Measurements from ENCODE around the gene BRD3.

BRD3 gene

DNA sequence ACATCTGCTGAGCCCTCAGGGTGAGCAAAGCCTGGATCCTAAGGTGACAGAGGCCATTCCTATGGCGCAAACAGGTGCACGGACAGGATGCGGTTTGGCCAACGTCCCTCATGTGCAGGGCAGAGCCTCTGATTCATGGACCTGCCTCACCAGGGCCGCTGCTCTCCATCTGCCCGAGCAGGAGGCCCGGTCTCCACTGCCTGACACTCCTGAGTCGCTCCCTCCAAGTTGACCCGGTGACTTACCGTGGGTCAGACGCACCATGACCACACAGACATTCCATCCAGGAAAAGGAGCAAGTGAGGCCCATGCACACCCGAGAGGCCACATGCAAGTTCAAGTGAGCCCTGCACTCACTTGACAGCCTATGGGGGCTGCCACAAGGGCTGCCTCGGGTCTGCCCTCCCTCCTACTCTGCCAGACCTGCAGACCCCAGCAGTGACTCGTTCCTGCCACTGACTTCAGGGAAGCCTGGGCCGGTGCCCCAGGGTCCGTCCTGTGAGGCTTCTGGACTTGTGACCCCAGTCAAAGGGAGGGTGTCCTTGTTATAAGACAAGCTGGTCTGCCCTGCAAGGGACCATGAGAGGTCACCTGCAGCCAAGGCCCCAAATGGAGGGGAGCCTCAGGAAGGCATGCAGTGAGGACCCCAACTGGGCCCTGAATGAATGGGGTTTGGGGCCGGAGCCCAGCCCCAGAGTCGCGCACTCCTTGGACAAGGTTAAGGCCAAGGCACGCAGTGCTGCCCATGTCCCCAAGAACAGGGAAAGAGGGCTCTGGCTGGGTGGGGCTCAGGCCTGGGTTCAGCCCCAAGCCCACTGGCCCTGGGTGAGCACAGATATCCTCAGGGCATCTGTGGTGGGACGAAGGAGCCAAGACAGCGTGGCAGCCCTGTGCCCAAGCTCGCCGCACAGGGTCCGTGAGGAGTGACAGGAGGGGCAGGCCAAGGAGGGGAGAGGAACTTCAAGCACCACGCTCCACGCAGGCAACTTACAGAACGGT lies 32.5 kb downstream of the BRD3 start:
- DNase-seq: no peak

DNA sequence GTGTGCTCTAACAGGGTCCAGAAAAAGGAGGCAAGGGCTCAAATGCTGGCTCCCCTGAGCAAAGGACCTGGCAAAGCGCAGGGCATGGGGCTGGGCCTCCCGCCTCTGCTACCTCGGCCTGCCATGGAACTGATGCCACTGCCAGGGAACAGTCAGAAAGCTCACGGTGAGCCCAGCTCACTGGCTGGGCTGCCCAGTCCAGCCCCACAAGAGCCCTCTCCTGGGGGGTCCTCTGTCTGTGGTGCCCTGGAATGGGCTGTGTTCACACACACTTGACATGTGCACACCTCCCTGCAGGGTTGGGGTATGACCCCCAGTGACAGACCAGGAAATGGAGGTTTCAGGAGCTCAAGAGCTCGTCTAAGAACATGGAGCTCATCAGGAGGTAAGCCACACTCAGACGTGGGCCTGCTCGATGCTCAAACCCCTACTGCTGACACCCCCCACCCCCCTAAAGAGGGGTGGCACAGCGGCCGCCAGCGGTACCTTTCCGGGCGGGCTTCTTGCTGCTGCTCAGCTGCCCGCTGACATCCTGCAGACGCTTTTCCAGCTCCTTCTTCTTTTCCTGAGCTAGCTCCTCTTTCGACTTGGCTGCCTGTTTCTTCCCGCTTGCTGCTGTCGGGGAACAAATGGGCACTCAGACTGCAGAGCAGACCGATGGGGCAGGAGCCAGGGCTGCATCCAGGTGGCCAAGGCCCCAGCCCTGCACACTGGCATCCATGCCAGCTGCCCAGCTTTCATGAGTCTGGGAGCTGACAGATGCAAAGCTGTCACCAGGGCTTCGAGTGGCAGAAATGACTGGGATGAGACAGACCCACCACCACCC lies 33.4 kb downstream of the BRD3 start:
- no peak for DNase-seq

DNA sequence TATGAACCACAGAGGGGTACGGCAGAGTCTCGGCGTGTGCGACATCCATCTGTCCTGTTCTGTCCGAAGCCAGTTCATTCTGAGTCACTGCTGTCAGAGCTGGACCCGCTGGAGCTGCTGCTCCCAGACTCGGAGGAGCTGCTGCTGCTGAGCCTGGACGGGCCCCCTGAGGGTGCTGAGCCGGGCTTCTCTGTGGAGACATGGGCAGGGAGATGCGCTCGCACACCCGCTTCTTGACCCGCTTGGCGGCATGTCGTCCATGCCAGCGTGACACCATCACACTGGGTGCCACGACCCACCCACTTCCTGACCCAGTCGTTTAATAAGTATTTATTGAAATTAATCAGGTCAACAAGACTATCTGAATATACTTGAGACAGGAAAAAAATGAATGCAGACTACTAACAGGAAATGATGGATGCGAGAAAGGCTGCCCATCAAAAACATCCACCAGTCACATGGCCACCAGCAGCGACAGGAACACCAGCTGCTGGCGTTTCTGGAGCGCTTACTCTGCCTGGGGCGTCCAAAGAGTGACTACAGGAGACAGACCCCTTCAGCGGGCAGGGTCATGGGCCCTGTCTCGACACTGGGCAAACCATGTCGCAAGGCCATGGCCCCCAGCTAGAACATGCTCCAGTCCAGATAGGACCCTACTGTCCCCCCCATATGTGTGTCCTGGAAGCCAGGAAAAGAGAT lies 34.2 kb downstream of the BRD3 start:
- DNase-seq: no peak

DNA sequence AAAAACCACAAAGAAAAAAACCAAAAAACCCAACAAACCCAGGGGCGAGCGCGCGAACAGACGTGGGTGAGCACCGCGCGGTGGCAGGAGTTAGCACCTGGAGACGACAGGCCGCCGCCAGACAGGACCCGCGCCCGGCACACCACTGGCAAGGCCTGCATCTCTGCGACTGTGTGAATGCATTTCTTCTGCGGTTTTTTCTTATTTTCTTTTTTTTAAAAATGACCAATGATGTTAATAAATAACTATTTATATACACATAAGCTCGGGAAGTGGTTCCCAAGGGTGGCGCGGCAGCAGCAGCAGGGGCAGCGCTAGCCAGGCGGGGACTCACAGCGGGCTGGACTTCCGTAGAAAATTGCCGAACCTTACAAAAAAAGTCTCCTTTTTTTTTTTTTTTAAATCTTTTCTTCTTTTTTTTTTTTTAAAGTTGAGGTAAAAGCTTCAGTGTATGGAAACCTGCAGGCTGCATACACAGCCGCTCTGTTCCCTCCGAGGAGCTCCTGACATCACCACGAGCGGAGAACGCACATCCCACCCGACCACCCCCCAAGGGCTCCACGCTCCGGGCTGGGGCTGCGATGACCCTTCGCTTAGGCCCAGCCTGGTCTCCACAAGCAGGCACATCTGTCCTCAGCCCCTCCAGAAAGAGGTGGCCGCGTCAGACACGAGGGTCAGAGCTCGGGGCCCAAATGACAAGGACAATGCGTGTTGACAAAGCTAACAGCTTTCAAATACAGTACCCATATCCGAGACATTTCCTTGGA lies 35.2 kb downstream of the BRD3 start:
- DNase-seq: no peak

DNA sequence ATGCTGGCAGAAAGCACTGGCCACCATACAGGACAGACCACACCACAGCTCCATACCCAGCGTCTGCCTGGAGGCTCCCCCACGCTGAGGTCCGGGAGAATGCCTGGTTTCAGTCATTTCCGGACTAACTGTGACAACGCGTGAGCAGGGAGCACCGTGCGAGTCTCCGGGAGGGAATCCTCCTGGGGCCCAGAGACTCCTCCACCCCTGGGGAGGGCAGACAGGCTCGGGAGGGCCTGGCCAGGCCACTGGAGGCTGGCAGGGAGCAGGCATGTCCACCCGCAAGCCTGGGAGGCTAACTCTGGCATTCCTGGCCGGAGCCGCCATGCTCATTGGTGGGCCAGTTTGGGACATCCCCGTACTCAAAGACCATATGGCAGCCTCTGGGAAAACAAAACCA lies 36.0 kb downstream of the BRD3 start:
- no peak for DNase-seq

DNA sequence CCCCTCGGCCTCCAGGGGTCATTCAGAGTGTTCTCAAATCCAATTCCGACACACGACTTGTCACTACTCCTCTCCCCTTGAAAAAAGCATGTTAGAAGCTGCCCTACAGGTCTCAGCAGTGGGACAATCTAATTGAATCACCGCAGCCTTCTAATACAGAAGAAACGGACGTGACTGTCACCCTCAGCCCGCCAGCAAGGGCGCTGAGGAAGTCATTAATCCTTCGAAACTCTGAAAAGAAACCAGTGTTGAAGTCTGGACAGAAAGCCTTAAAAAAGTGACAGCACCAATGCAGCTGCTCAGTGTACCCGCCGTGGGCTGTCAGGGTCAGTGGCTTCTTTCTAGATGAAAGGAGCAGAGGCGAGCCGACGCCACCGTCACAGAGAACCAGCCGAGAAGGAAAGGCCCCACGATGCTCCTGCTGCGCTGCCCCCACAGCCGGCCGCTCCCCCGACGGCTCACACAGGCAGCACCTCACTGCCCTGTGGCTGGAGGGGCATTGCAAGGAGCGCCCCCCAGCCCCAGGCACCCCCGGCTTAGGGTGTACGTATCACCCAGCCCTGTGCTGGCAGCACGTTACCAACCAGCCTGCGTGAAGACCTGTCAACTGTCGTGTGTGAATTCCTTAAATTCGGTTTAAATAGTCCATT lies 36.9 kb downstream of the BRD3 start:
- no peak for DNase-seq

DNA sequence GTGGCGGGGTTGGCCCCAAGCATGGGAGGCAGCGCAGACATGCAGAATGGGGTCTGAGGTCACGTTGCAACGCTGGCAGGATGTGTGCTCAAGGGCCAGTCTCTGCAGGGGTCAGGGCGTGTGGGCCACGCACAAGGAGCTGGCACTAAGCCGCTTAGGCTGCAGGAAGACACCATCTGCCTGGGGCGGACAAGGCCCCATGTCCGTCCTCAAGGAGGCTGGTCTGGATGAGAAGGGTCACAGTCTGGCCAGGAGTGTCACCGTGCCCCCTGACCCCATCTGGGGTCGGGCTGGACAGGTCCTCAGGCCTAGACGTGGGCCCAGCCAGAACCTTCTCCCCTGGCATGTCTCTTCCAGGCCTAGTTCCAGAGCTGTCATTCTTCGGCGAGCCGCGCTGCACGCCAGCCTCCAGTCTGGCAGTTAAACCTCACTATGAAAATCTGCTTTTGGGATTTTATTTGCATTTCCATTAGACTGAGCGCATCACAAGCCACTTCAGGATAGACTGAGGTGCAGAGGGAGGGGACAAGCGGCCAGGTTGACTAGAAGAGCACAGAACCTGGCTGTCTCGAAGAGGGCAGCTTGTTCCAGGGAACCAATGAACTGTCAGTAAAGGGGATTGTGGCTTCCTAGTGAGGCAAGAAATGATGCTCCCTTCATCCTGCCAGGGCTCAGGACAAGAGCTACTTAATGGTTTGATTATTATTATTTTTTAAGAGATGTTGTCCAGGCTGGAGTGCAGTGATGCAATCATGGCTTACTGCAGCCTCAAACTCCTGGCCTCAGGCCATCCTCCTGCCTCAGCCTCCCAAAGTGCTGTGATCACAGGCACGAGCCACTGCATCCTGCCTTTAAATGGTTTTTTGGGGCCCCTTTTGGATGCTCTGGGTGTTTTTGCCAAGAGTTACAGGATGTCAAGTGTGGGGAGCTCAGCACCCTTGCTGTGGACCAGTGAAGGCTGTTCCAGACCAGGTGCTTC lies 38.3 kb downstream of the BRD3 start:
- DNase-seq: no peak

DNA sequence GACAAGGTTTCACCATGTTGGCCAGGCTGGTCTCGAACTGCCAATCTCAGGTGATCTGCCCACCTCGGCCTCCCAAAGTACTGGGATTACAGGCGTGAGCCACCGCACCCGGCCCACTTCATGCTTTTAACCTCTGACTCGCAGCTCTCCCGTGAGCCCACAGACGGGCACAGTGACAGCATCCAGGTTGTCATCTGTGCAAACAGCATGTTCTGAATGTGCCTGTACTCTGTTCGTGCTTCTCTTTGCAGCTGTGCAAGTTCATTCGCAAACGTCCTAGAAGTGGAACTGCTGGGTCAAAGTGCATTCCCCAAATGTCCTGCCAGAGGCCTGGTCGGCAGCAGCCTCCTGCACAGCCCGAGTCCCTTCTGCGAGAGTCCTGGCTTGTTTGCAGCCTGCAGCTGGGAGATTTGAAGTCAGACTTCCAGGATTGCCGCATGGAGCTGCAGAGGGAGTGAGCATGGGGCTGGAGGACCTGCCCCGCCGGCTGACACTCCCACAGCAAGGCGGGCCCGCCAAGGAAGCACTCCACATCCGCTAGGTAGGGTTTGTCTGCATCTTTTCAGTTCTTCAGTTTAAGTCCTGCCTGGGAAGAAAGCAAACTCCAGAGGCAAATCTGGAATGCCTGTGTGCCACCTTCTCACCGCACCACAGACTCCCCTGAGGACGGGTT lies 39.1 kb downstream of the BRD3 start:
- DNase-seq: no peak

DNA sequence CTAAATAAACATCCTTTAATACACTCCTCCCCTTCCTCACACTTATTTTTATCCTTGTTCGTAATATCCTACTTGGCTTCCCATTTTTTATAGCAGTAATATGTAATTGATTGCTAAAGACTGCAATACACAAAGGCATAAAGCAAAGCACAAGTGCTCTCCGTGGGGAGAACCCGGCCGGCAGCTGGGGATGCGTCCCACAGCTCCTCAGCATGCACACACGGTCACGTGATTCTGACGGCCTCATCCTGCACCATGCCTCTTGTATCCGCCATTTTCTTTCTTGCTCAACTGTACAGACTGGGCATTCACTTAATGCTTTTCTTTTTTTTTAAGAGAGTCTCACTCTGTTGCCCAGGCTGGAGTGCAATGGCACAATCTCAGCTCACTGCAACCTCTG lies 39.8 kb downstream of the BRD3 start:
- no peak for DNase-seq

DNA sequence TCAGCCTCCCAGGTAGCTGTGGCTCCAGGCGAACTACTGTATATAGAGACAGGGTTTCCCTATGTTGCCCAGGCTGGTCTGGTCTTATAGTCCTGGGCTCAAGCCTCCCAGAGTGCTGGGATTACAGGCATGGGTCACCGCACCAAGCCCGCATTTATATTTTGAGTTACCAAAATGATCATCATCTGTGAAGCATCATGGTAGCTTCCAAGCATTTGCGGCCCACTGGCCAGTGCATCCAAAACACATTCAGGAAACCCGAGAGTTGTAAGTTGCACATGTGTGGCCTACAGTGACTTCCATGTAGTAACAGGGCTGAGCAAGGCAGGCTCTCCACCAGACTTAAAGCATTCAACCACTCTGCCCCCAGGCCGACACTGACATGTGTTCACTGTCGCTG lies 40.3 kb downstream of the BRD3 start:
- DNase-seq: no peak

DNA sequence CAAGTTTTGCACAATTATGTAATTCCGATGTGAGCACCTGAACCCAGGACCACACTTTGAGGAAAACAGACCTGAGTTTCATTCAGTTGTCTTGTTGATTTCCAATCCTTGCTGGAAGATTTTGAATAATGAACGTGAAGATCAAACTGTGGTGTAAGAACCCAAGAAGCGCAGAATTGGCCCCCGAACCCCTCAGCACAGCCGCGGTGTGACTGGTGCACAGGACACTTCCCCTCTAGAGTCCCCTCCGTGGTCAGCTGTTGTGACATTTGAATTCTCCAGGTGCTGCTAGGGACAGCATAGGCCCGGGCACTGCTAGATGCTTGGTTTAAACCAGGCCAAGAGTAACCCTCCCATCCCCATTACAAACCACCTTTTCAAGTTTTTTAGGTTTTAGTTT lies 40.8 kb downstream of the BRD3 start:
- DNase-seq: no peak

DNA sequence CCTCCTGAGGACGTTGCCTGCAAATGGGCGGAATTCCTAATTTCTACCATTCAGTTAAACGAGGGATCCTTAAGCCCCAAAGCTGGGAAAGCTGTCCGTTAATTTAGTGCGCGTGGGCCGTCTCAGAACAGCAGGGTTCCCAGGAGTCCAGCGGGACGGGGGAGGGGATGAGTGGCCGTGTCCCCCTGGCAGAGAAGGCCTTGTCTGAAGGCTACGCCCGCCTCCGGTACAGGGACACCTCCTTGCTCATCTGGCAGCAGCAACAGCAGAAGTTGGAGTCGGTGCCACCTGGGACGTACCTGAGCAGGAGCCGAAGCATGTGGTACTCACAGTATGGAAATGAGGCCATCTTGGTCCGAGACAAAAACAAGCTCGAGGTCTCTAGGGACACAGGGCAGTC lies 41.2 kb downstream of the BRD3 start:
- DNase-seq: no peak

DNA sequence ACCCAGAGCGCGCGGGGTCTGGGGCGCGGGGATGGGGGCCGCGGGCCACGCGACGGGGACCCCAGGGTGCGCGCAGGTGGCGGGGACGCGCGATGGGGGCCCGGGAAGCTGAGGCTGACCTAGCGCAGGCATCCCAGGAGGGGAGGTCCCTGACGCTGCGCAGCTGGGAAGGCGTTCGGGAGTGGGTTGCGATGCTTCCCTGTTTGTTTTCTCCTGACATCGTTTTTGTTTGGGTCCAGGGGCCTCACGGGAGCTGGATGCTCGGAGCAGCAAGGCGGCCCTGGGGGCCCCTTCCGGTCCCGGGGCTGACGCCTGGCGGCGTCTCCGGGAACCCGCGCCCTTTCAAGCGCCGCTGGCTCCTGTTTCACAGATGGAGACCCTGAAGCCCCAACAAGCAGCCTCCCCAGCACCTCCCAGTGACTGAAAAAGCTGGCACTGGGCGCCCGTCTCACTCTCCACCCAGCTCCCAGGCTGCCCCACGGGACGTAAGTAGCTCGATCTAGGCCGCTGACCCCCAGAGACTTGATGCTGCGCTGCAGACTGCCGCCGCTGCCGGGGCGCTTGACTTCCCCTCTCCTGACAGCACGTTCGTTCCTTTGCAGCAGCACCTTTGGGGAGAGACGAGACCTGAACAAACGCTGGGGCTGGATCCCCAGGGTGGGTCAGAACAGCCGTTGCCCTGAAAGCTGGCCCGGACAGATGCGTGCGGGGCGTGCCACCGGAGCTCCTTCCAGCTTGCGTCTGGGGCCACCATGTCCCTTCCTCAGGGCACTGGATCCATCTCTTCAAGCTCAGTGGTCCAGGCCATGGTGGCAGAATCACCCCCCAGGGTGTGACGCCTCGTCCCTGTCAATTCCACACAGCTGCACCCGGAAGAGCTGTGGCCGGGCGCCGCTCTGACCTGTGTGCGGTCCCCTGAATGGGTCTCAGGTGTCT lies 42.0 kb downstream of the BRD3 start:
- peak; percentile 63 for DNase-seq

DNA sequence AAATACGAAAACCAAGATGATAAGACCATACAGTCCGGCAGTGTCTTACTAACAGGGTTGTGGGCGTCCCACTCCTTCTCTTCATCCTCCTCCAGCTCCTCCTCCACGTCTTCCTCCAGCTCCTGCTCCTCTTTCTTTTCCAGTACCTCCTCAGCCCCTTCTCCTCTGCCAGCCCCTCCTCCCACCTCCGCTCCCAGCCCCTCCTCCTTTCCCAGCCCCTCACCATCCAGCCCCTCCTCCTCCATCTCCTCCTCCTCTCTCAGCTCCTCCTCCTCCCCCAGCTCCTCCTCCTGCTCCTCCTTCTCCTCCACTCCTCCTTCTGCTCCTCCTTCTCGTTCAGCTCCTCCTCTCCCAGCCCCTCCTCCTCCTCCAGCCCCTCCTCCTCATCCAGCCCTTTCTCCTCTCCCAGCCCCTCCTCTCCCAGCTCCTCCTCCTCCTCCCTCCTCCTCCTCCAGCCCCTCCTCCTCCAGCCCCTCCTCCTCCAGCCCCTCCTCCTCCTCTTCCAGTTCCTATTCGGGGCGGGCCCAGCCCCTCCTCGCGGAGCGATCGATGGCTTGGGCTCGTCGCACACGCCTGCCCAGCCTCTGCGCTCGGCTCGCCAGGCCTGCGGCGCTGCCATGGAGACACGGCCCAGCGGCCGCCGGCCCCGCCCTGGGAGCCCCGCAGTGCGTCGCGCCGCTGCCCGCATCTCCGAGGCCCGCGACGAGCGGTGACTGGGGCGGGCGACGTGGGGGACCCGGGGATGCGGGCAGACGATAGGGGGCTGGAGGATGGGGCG lies 42.8 kb downstream of the BRD3 start, which contains the start of gene BRD3OS:
TSS of gene BRD3OS (plus strand) at position 654 of the 778 bp plus-strand sequence. CDS start 1,267 bp downstream, outside the sequence.
- DNase-seq: peak; percentile 100

DNA sequence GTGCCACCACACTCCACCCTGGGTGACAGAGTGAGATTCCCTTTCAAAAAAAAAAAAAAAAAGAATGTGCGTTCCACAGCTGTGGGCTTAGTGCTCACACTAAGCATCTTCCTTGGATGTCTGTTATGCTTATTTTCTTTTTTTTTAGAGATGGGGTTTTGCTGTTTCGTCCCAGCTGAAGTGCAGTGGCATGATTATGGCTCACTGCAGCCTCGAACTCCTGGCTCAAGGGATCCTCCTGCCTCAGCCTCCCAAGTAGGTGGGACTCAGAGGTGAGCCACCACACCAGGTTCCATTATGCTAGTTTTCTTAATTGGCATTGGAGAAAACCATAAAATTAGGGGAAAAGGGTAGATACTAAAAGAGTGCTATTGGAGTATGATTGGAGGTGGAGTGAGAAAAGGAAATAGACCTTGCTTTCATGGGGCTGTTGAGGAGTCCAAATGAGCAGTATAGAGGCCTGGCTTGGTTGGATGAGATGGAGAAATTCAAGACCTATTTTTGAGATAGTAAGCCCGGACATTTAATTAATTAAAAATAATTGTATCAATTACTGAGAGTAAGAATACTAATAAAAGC lies 43.5 kb downstream of the BRD3 start:
- no peak for DNase-seq

DNA sequence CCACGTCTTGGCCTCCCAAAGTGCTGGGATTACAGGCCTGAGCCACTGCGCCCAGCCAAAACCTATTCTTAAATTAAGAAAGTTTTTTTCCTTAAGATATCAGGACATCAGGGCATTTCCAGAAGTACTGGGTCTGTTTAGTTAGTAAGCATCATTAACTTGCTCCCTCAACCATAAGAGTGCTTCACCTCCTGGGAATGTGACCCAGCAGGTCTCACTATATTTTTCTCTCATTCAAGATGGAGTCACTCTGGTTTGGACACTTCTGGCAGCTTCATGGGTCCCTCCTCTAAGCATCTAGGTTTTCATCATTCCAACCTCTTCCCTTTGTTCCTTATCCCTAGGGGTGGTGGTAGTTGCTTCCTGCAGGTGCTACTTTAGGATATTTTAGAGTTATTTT lies 52.9 kb downstream of the BRD3 start:
- no peak for DNase-seq

DNA sequence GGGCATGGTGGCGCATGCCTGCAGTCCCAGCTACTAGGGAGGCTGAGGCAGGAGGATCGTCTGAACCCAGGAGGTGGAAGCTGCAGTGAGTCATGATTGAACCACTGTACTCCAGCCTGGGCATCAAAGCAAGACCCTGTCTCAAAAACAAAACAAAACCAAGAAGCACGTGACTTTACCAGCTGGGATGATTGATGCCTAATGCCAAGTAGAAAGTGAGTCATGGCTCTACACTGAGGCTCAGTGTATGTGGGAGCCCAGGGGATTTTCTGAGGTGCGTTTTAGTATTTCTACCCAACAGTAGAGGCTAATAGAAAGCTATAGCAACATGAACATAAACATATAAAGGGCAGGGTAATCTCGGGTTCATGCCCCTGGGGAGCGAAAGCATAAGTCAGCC lies 56.4 kb downstream of the BRD3 start:
- DNase-seq: no peak
